Muscle layer of duodenum (tissue), 2 donors: ENCODE results near the gene VAV2.

Source experiments
- H3K27ac ChIP-seq: one replicate; pipeline ENCODE4 v1.7.0; 2013; ENCODE audit warnings: mild to moderate bottlenecking, low read length
- H3K27me3 ChIP-seq: one replicate; pipeline ENCODE4 v1.7.0; 2013; ENCODE audit warnings: low read depth, mild to moderate bottlenecking, control low read depth, low read length
- H3K36me3 ChIP-seq, 2 donors: one replicate each; pipeline ENCODE4 v1.7.0; 2013; ENCODE audit warnings: low read length in 2 of 2, control low read depth in 1 of 2, mild to moderate bottlenecking in 1 of 2; ENCODE audit not compliant: insufficient read depth in 2 of 2, control insufficient read depth in 1 of 2
- H3K4me1 ChIP-seq, 2 donors: one replicate each; pipeline ENCODE4 v1.7.0; 2013; ENCODE audit warnings: low read length in 2 of 2, mild to moderate bottlenecking in 2 of 2, control low read depth in 1 of 2, moderate library complexity in 1 of 2; ENCODE audit not compliant: insufficient read depth in 2 of 2, control insufficient read depth in 1 of 2
- H3K4me3 ChIP-seq, 2 donors: one replicate each; pipeline ENCODE4 v1.7.0; 2013; ENCODE audit warnings: low read length in 2 of 2, low read depth in 1 of 2, mild to moderate bottlenecking in 1 of 2
- H3K9me3 ChIP-seq, 2 donors: one replicate each; pipeline ENCODE4 v1.7.0; 2013; ENCODE audit warnings: low read length in 2 of 2, control low read depth in 1 of 2, mild to moderate bottlenecking in 1 of 2; ENCODE audit not compliant: control insufficient read depth in 1 of 2
- donor health status: healthy.

VAV2 gene

DNA sequence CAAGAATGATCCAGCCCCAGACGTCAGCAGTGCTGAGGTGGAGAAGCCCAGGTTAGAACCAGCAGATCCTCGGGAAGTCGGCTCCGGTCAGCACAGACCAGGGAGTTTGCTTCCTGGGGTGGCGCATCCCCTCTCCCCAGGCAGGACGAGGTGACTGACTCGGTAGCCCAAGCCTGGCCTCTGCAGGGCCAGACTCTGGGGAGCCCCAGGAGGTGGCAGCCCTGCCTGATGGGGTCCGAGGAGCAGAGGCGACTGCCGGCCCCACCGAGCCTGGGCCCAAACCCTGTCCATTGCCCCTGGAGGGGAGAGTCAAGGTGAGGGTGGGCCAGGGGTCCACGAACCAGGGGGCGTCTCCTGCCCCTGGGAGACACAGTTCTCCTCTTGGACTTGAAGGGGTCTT lies 201.1 kb downstream of the VAV2 start:
- Histone ChIP-seq H3K27ac (no peak overlapping the region), H3K4me3 (no peak overlapping the region), H3K36me3 (peaks cover 0 to 18% of the 10 kb centered on the region in 2 donors), H3K27me3 (no peaks in the 10 kb centered on the region), H3K9me3 (no peaks in the 10 kb centered on the region), H3K4me1 (peaks cover 6 to 13% of the 10 kb centered on the region in 2 donors)

DNA sequence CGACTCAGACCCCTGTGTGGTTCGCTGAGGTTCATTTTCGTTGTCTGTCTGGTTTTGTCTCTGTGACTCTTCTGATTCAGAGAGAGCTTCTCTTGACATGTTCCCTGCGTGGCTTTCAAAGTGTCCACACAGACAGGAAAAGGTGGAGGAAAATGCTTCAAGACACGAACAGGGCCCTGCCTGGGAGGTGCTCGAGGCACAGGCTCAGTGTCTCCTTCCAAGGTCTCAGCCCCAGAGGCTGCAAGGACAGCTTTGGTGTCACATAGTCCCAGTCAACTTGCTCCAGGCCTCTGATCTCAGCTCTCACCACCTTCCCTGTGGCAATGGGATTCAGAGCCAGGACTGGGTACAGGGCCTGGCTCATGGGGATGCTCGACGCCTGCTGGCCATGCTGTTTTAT lies 202.3 kb downstream of the VAV2 start:
- peaks cover 0 to 15% of the 10 kb centered on the region in 2 donors for H3K36me3 ChIP-seq

DNA sequence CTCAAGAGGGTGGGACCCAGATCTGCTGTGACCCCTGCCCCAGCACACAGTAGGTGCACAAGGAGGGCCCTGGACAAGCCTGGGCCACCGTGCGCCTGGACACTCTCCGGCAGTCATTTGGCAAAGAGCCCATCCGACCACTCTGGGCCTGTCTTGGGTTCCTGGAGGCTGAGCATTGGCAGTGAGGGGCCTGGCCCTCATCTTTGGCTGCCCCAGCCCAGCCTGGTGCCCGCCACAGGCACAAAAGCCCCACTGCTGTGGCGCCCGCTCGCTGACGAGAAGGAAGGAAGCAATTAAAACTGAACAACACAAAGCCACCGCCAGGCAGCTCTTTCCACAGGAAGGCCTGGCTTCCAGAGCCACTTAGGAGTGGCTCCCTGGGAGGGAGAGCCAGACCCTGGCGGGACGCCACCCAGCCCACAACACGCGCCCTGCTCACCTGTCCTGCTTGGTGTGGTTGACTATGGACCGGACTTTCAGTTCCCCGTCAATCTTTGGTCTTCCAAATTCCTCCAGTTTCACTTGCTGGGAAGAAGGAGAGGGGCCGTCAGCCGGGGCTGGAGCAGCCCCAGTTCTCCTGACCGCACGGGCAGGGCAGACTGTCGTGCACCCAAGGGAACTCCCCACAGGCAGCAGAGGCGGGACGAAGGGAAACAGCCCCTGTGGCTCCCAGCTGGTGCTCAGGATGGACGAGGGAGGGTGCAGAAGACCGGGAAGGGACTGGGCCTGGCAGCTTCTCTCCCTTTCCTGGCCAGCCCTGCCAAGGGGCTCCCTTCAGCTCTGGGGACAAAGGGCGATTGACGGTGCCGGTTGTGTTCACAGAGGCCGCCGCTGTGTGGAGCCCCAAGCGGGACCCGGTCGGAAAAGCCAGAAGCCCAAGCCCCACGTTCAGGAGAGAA lies 203.1 kb downstream of the VAV2 start:
- Histone ChIP-seq H3K27ac (no peak overlapping the region), H3K9me3 (no peaks in the 10 kb centered on the region), H3K4me1 (peaks cover 6 to 16% of the 10 kb centered on the region in 2 donors), H3K36me3 (peaks cover 0 to 16% of the 10 kb centered on the region in 2 donors), H3K4me3 (no peak overlapping the region), H3K27me3 (no peaks in the 10 kb centered on the region)

More for the DNA sequence above, 202.3 kb downstream of the VAV2 start:
- H3K27ac ChIP-seq, result no peak overlapping the region
- no peaks in the 10 kb centered on the region for H3K27me3 ChIP-seq
- H3K4me1 ChIP-seq, result peaks cover 6 to 16% of the 10 kb centered on the region in 2 donors
- no peak overlapping the region for H3K4me3 ChIP-seq
- no peaks in the 10 kb centered on the region for H3K9me3 ChIP-seq

GRCh38 chr9:133788045-133788818 lies 203.9 kb downstream of the VAV2 start:
- no peak overlapping the region for H3K27ac ChIP-seq
- H3K27me3 ChIP-seq, result no peaks in the 10 kb centered on the region
- H3K4me3 ChIP-seq, result no peak overlapping the region
- H3K4me1 ChIP-seq, result peaks cover 6 to 14% of the 10 kb centered on the region in 2 donors
- H3K36me3 ChIP-seq, result peaks cover 0 to 16% of the 10 kb centered on the region in 2 donors
- H3K9me3 ChIP-seq, result no peaks in the 10 kb centered on the region

GRCh38 chr9:133787754-133788025 lies 204.4 kb downstream of the VAV2 start:
- H3K27ac ChIP-seq, result no peak overlapping the region
- H3K36me3 ChIP-seq, result peaks cover 0 to 16% of the 10 kb centered on the region in 2 donors
- H3K4me1 ChIP-seq, result peaks cover 6 to 8% of the 10 kb centered on the region in 2 donors
- no peak overlapping the region for H3K4me3 ChIP-seq
- no peaks in the 10 kb centered on the region for H3K9me3 ChIP-seq
- no peaks in the 10 kb centered on the region for H3K27me3 ChIP-seq

GRCh38 chr9:133786907-133787753 lies 205.0 kb downstream of the VAV2 start:
- Histone ChIP-seq H3K4me3 (no peak overlapping the region), H3K27ac (no peak overlapping the region), H3K27me3 (no peaks in the 10 kb centered on the region), H3K4me1 (peaks cover 6 to 8% of the 10 kb centered on the region in 2 donors), H3K9me3 (no peaks in the 10 kb centered on the region), H3K36me3 (peaks cover 0 to 16% of the 10 kb centered on the region in 2 donors)

GRCh38 chr9:133786371-133786753 lies 205.8 kb downstream of the VAV2 start:
- Histone ChIP-seq H3K27ac (no peak overlapping the region), H3K4me1 (peaks cover 6 to 8% of the 10 kb centered on the region in 2 donors), H3K9me3 (no peaks in the 10 kb centered on the region), H3K27me3 (no peaks in the 10 kb centered on the region), H3K4me3 (no peak overlapping the region), H3K36me3 (peaks cover 0 to 16% of the 10 kb centered on the region in 2 donors)

- Histone ChIP-seq H3K36me3 (peaks cover 0 to 13% of the 10 kb centered on the region in 2 donors), H3K4me3 (no peak overlapping the region), H3K4me1 (peaks cover 6 to 8% of the 10 kb centered on the region in 2 donors), H3K27ac (no peak overlapping the region), H3K27me3 (no peaks in the 10 kb centered on the region), H3K9me3 (no peaks in the 10 kb centered on the region)
Observed at GRCh38 chr9:133785753-133786370, 206.3 kb downstream of the VAV2 start.

DNA sequence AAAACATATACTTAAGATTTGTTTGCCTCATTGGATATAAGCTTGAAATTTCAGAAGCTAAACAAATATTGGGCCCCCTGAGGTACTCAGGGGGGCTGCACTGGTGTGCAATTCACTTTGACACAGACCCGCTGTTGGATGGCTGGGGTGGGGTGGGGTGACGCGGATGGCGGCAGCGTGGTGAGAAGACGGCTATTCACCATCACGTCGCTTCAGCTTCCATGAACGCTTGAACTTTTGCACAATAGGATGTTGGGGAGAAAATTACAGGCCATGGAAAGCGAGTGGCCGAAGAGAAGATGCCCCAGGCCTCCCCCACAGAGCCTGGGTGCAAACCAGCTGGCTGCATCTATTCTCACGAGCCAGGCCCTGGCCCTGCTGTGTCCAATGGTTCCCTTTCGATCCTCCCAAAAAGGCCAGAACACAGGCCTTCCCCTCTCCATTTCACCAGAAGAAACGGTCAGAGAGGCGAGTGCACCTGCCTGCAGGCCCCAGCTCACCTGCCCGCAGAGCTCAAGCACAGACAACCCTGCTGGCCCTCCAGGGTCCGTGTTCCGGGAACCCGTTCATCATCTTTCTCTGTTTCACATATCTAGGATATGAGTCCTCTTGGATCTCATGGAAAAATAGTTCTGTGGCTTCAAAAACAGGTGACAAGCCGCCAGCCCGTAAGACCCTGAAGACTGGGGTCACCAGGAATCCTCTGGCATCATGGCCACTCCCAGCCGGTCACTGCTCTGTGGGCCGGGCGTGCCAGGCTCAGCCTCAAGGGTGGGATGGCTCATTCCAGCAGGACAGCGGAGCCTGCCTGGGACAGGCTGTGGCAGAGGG lies 207.2 kb downstream of the VAV2 start:
- Histone ChIP-seq H3K36me3 (peaks cover 0 to 10% of the 10 kb centered on the region in 2 donors), H3K27ac (no peak overlapping the region), H3K9me3 (no peaks in the 10 kb centered on the region), H3K27me3 (no peaks in the 10 kb centered on the region), H3K4me3 (no peak overlapping the region), H3K4me1 (peaks cover 6 to 8% of the 10 kb centered on the region in 2 donors)

DNA sequence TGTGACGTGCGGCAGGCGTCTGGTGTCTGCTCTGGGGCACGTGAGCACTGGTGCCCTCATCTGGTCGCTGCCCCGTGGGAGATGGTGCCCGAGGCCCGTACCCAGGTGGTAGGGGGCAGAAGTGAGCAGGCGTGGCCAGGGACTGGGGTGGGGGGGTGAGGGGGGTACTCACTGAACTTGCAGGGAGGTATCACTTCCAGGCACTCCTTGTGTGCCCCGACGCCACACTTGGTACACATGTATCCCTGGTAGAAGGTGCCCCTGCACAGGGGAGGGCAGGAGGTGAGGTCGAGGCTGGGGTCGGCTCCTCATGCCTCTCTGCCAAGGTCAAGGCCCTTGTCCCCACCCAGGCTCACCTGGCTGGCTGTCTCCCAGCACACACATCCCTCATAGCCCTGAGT lies 208.8 kb downstream of the VAV2 start:
- H3K27me3 ChIP-seq, result no peaks in the 10 kb centered on the region
- H3K27ac ChIP-seq, result no peak overlapping the region
- H3K36me3 ChIP-seq, result peaks cover 0 to 13% of the 10 kb centered on the region in 2 donors
- H3K4me3 ChIP-seq, result no peak overlapping the region
- no peaks in the 10 kb centered on the region for H3K9me3 ChIP-seq
- H3K4me1 ChIP-seq, result peaks cover 2 to 8% of the 10 kb centered on the region in 2 donors
